Spleen (tissue), 7 donors: ENCODE data around the gene PFN1.

Experiments
- CTCF ChIP-seq, 11 experiments: fragments of 200-600 bp in 7 of 11; fragments of 450-650 bp in 4 of 11; sonication (generic) in 4 of 11; IDR thresholded peaks in 8 of 11; conservative IDR thresholded peaks in 3 of 11; 1 replicate in 7 of 11; 2 replicates in 4 of 11; pipeline versions ENCODE4 v1.4.0 to v1.8.0; 2016 to 2021; ENCODE audit warnings: antibody characterized with exemption in 11 of 11, inconsistent platforms in 4 of 11, mild to moderate bottlenecking in 1 of 11
- POLR2A ChIP-seq, 3 donors: fragments of 450-650 bp; IDR thresholded peaks; one replicate each; pipeline ENCODE4 v1.5.1; 2017; ENCODE audit warnings: antibody characterized with exemption in 3 of 3, mild to moderate bottlenecking in 1 of 3
- POLR2AphosphoS5 ChIP-seq, 3 donors: sonication (generic); formaldehyde crosslinking; IDR thresholded peaks; one replicate each; pipeline ENCODE4 v1.5.1; 2017; ENCODE audit warnings: antibody characterized with exemption in 3 of 3
- donor health status: DM: no; HTN: no; CAD: no; lungs with moderate emphysema.
- donor health status: DM: no; HTN: no; CAD: no.
- donor health status: DM: no; HTN: no; CAD: no.

GRCh38 chr17:4936436-4936835 is 11.9 kb downstream of the PFN1 start:
- no peak for TF ChIP-seq CTCF (IDR thresholded peaks at IDR 0.05 in 8 of 11, conservative IDR thresholded peaks at IDR 0.05 in 3 of 11)
- no peak for TF ChIP-seq POLR2A (IDR thresholded peaks at IDR 0.05)
- no peak for TF ChIP-seq POLR2AphosphoS5 (IDR thresholded peaks at IDR 0.05)
